ENCODE measurements around the gene APLP2. TPM values are rescaled to one million over a fixed set of nuclear protein-coding genes. Genes with fewer than 3 reads are reported as not detected.

APLP2 gene
- polyA plus RNA-seq, 1 donor from 2014 or later: 226 TPM

- TF ChIP-seq EP300 (conservative IDR thresholded peaks at IDR 0.05; ENCODE audit: poor library complexity, severe bottlenecking) (no peak), POLR2AphosphoS5 (IDR thresholded peaks at IDR 0.05) (no peak), REST (IDR thresholded peaks at IDR 0.05; ENCODE audit: borderline replicate concordance) (no peak), SMC3 (conservative IDR thresholded peaks at IDR 0.05; ENCODE audit: poor library complexity) (no peak), CTCF (IDR thresholded peaks at IDR 0.05; ENCODE audit: poor library complexity, severe bottlenecking) (no peak), MXI1 (conservative IDR thresholded peaks at IDR 0.05; ENCODE audit: poor library complexity, severe bottlenecking) (no peak), TAF1 (IDR thresholded peaks at IDR 0.05; ENCODE audit: low read depth) (no peak), EZH2 (IDR thresholded peaks at IDR 0.05; ENCODE audit: borderline replicate concordance, insufficient read depth, low read length, poor library complexity, severe bottlenecking) (no peak), RAD21 (conservative IDR thresholded peaks at IDR 0.05) (no peak)
- Histone ChIP-seq H3K4me3 (ENCODE audit: low read length) (no peak overlapping the region), H3K9me2 (ENCODE audit: insufficient read depth, low read length) (no peaks in the 10 kb centered on the region), H3K36me3 (ENCODE audit: insufficient read depth, low read length) (no peaks in the 10 kb centered on the region), H3K4me2 (ENCODE audit: low read length) (no peak overlapping the region), H3K79me2 (replicated peaks; ENCODE audit: insufficient read depth, low read length) (no peaks in the 10 kb centered on the region), H4K20me1 (ENCODE audit: insufficient read depth) (no peaks in the 10 kb centered on the region), H3K27ac (ENCODE audit: low read length) (no peak overlapping the region), H3K9ac (ENCODE audit: low read length) (no peak overlapping the region), H3F3A (ENCODE audit: insufficient read depth, low read length, poor library complexity, severe bottlenecking) (no peaks in the 10 kb centered on the region), H3K27me3 (ENCODE audit: insufficient read depth, low read depth, low read length) (peaks cover 49% of the 10 kb centered on the region), H2AFZ (ENCODE audit: low read depth, low read length) (no peak overlapping the region), H3K9me3 (ENCODE audit: low read length) (no peaks in the 10 kb centered on the region)
These were observed 88.1 kb downstream of the APLP2 start for GRCh38 chr11:130157840-130158239.

GRCh38 chr11:130159139-130159538 is 89.4 kb downstream of the APLP2 start:
- Histone ChIP-seq H4K20me1 (ENCODE audit: insufficient read depth) (no peaks in the 10 kb centered on the region), H3K9me2 (ENCODE audit: insufficient read depth, low read length) (no peaks in the 10 kb centered on the region), H3K9ac (ENCODE audit: low read length) (no peak overlapping the region), H3F3A (ENCODE audit: insufficient read depth, low read length, poor library complexity, severe bottlenecking) (no peaks in the 10 kb centered on the region), H3K27ac (ENCODE audit: low read length) (no peak overlapping the region), H2AFZ (ENCODE audit: low read depth, low read length) (no peak overlapping the region), H3K4me3 (ENCODE audit: low read length) (no peak overlapping the region), H3K4me2 (ENCODE audit: low read length) (no peak overlapping the region), H3K27me3 (ENCODE audit: insufficient read depth, low read depth, low read length) (peaks cover 49% of the 10 kb centered on the region), H3K36me3 (ENCODE audit: insufficient read depth, low read length) (no peaks in the 10 kb centered on the region), H3K79me2 (replicated peaks; ENCODE audit: insufficient read depth, low read length) (no peaks in the 10 kb centered on the region), H3K9me3 (ENCODE audit: low read length) (no peaks in the 10 kb centered on the region)
- TF ChIP-seq RAD21 (conservative IDR thresholded peaks at IDR 0.05) (no peak), EZH2 (IDR thresholded peaks at IDR 0.05; ENCODE audit: borderline replicate concordance, insufficient read depth, low read length, poor library complexity, severe bottlenecking) (no peak), POLR2AphosphoS5 (IDR thresholded peaks at IDR 0.05) (no peak), EP300 (conservative IDR thresholded peaks at IDR 0.05; ENCODE audit: poor library complexity, severe bottlenecking) (no peak), CTCF (IDR thresholded peaks at IDR 0.05; ENCODE audit: poor library complexity, severe bottlenecking) (no peak), REST (IDR thresholded peaks at IDR 0.05; ENCODE audit: borderline replicate concordance) (no peak), TAF1 (IDR thresholded peaks at IDR 0.05; ENCODE audit: low read depth) (no peak), MXI1 (conservative IDR thresholded peaks at IDR 0.05; ENCODE audit: poor library complexity, severe bottlenecking) (no peak), SMC3 (conservative IDR thresholded peaks at IDR 0.05; ENCODE audit: poor library complexity) (no peak)

Measured in neural cell (in vitro differentiated cells).